Measurements from ENCODE around the gene BSCL2.

DNA sequence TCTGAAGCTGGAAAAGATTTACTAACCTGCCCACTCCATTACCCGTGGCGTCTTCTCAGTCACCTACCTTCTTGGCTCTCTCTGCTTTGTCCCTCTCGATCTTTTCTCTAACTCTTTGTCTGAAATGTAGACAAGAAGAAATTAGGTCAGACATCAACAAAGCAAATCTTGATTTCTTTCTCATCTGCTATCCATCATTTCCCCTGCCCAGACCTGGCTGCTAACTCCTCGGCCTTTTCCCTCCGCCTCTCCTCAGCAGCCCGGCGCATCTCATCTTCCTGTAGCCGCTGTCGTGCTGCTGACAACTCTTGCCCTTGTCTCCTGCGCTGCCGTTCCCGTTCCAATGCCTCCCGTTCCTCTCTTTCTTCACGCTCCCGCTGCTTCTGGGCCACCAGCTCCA, 29.5 kb downstream of the BSCL2 start:
- TF ChIP-seq CTCF (IDR thresholded peaks at IDR 0.05) = no peak
- TF ChIP-seq EP300 (IDR thresholded peaks at IDR 0.05) = no peak
- TF ChIP-seq POLR2AphosphoS5 (IDR thresholded peaks at IDR 0.05) = no peak

Data from sigmoid colon (tissue), 4 donors.